ENCODE measurements around the gene RECQL5.

- TF ChIP-seq CTCF (IDR thresholded peaks at IDR 0.05) (no peak), POLR2A (IDR thresholded peaks at IDR 0.05) (no peak)
Measured at GRCh38 chr17:75684249-75684648, 17.3 kb upstream of the RECQL5 start.

Data from thyroid gland (tissue), 4 donors.